Hepatocyte (in vitro differentiated cells): Measurements from ENCODE around the gene ZNG1F.
"Not testable (repeated sequence)": the region's sequence is repeated elsewhere in the genome, so short reads cannot be mapped to it uniquely, and the experiment has no call there.

ENCODE experiments used
- EZH2 ChIP-seq: fragments of 200-600 bp; sonication (generic); IDR thresholded peaks from 2 replicates; pipeline ENCODE4 v1.6.1; 2016; ENCODE audit warnings: antibody characterized with exemption, mild to moderate bottlenecking, borderline replicate concordance
- TF ChIP-seq, protein P1 (sequence below): fragments of 200-600 bp; sonication (generic); IDR thresholded peaks from 2 replicates; pipeline ENCODE4 v1.5.1; 2016; ENCODE audit warnings: antibody characterized with exemption, mild to moderate bottlenecking; ENCODE audit not compliant: poor library complexity

DNA sequence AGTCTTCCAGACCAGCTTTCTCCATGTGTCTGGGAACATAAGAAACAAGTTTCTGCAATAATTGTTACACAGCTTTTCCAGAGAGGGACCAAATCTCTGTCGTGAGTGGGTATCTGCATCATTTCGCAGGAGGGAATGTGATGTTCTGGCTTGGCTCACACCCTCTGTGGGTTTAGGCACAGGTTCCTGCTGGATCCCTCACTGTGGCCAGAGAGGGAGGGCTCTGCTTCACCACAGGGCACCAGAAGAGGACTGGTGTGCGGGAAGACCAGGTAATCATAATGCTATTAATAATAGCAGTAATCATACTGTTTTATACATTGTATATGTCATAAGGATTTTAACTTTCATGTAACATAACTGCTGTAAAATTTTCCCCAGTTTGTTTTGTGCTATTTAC is 41.3 kb upstream of the ZNG1F start:
- TF ChIP-seq, protein P1, sequence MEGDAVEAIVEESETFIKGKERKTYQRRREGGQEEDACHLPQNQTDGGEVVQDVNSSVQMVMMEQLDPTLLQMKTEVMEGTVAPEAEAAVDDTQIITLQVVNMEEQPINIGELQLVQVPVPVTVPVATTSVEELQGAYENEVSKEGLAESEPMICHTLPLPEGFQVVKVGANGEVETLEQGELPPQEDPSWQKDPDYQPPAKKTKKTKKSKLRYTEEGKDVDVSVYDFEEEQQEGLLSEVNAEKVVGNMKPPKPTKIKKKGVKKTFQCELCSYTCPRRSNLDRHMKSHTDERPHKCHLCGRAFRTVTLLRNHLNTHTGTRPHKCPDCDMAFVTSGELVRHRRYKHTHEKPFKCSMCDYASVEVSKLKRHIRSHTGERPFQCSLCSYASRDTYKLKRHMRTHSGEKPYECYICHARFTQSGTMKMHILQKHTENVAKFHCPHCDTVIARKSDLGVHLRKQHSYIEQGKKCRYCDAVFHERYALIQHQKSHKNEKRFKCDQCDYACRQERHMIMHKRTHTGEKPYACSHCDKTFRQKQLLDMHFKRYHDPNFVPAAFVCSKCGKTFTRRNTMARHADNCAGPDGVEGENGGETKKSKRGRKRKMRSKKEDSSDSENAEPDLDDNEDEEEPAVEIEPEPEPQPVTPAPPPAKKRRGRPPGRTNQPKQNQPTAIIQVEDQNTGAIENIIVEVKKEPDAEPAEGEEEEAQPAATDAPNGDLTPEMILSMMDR, result not testable (repeated sequence)
- TF ChIP-seq EZH2, result not testable (repeated sequence)
